Neural progenitor cell (in vitro differentiated cells): ENCODE results near the gene C3orf22. TPM values are rescaled to one million over a fixed set of nuclear protein-coding genes. Genes with fewer than 3 reads are reported as not detected.
A peak's percentile ranks its signal among the peaks of the same experiment; 100 is the strongest.
"Not testable (repeated sequence)": the region's sequence is repeated elsewhere in the genome, so short reads cannot be mapped to it uniquely, and the experiment has no call there.

ENCODE experiments used
- DNase-seq: peaks from one replicate; pipeline ENCODE4 v3.0.0-alpha.2; 2016; ENCODE audit warnings: low spot score
- H2AFZ ChIP-seq: fragments of 200-600 bp; sonication (generic); replicated peaks from 2 replicates; pipeline ENCODE4 v1.6.1; 2016; ENCODE audit warnings: antibody characterized with exemption
- H3F3A ChIP-seq: fragments of 200-600 bp; sonication (generic); 2 replicates; pipeline ENCODE4 v1.6.1; 2016; ENCODE audit warnings: antibody characterized with exemption, low read depth
- H3K27ac ChIP-seq: fragments of 200-600 bp; sonication (generic); 2 replicates; pipeline ENCODE4 v1.5.1; 2016; ENCODE audit warnings: mild to moderate bottlenecking
- H3K27me3 ChIP-seq: fragments of 200-600 bp; sonication (generic); 2 replicates; pipeline ENCODE4 v1.6.1; 2016; ENCODE audit warnings: mild to moderate bottlenecking, moderate library complexity
- H3K36me3 ChIP-seq: fragments of 200-600 bp; sonication (generic); 2 replicates; pipeline ENCODE4 v1.5.1; 2016
- H3K4me1 ChIP-seq: fragments of 200-600 bp; sonication (generic); 2 replicates; pipeline ENCODE4 v1.6.1; 2016; ENCODE audit warnings: mixed run types
- H3K4me2 ChIP-seq: fragments of 200-600 bp; sonication (generic); 2 replicates; pipeline ENCODE4 v1.6.1; 2016
- H3K4me3 ChIP-seq: fragments of 200-600 bp; sonication (generic); 2 replicates; pipeline ENCODE4 v1.5.1; 2016
- H3K79me2 ChIP-seq: fragments of 200-600 bp; sonication (generic); 2 replicates; pipeline ENCODE4 v1.6.1; 2016; ENCODE audit warnings: low read depth
- H3K9ac ChIP-seq: fragments of 200-600 bp; sonication (generic); 2 replicates; pipeline ENCODE4 v1.6.1; 2016
- H3K9me3 ChIP-seq: fragments of 200-600 bp; sonication (generic); 2 replicates; pipeline ENCODE4 v1.5.1; 2016; ENCODE audit warnings: low read depth
- H4K20me1 ChIP-seq: fragments of 200-600 bp; sonication (generic); 2 replicates; pipeline ENCODE4 v1.6.1; 2016; ENCODE audit warnings: low read depth
- H3K27ac Mint-ChIP-seq: 3 replicates; pipeline ENCODE4 v1.8.0; 2021; ENCODE audit warnings: mixed read lengths
- H3K27me3 Mint-ChIP-seq: 2 replicates; pipeline ENCODE4 v1.8.0; 2022; ENCODE audit warnings: low read depth, mild to moderate bottlenecking, inconsistent platforms, moderate library complexity, mixed read lengths; ENCODE audit not compliant: insufficient read depth
- H3K36me3 Mint-ChIP-seq: 3 replicates; pipeline ENCODE4 v1.8.0; 2021; ENCODE audit warnings: mixed read lengths
- H3K4me1 Mint-ChIP-seq: 3 replicates; pipeline ENCODE4 v1.8.0; 2021; ENCODE audit warnings: mixed read lengths
- H3K4me3 Mint-ChIP-seq: 3 replicates; pipeline ENCODE4 v1.8.0; 2021; ENCODE audit warnings: mild to moderate bottlenecking, moderate library complexity, mixed read lengths
- H3K9me3 Mint-ChIP-seq: 3 replicates; pipeline ENCODE4 v1.8.0; 2020; ENCODE audit warnings: mixed read lengths
- EZH2 ChIP-seq: fragments of 200-600 bp; sonication (generic); IDR thresholded peaks from 2 replicates; pipeline ENCODE4 v1.6.1; 2017; ENCODE audit warnings: antibody characterized with exemption, mild to moderate bottlenecking, moderate library complexity
- EZH2phosphoT487 ChIP-seq: fragments of 200-600 bp; sonication (generic); IDR thresholded peaks from 2 replicates; pipeline ENCODE4 v1.6.1; 2017; ENCODE audit warnings: antibody characterized with exemption
- total RNA-seq: library from RNA; depleted of rRNA; stranded (reverse); fragments of >200 nt; gene quantifications from 2 replicates; pipeline ENCODE4 v1.2.3, GENCODE V29; 2015; ENCODE audit warnings: low replicate concordance
- TF ChIP-seq, protein P1 (sequence below): fragments of 200-600 bp; sonication (generic); IDR thresholded peaks from 2 replicates; pipeline ENCODE4 v1.5.1; 2017; ENCODE audit warnings: antibody characterized with exemption, mild to moderate bottlenecking

The C3orf22 gene
- total RNA-seq, 1 donor from 2014 or later, result not detected

DNA sequence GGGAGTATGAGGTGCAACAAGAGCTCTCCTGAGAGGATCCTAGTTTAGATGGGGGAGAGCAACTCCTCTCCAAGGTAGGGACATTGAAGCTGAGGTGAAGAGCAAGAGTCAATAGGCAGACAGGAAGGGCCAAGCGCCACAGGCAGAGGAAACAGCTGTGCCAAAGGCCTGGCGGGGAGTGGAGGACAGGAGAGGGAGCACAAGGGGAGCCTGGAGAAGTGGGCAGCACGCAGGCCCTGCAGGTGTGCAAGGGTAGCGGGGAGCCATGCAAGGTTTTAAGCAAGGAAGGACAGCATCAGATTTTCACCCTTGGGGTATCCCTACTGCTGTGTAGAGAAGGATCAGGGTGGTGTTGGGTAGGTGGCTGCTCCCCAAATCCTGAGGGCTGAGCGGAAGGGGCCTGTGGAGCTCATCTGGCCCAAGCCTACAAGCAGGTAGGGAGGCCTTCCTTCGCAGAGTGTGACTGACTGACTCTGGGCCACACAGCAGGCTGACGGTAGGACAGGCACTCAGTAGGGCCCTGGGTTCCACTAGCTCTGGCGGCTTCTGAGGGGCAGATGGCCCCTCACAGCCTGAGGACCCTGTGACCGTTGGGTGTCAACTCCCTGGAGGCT, 21.5 kb downstream of the C3orf22 start:
- H3K4me3 ChIP-seq, result no peak overlapping the region
- DNase-seq, result no peak
- TF ChIP-seq, protein P1, sequence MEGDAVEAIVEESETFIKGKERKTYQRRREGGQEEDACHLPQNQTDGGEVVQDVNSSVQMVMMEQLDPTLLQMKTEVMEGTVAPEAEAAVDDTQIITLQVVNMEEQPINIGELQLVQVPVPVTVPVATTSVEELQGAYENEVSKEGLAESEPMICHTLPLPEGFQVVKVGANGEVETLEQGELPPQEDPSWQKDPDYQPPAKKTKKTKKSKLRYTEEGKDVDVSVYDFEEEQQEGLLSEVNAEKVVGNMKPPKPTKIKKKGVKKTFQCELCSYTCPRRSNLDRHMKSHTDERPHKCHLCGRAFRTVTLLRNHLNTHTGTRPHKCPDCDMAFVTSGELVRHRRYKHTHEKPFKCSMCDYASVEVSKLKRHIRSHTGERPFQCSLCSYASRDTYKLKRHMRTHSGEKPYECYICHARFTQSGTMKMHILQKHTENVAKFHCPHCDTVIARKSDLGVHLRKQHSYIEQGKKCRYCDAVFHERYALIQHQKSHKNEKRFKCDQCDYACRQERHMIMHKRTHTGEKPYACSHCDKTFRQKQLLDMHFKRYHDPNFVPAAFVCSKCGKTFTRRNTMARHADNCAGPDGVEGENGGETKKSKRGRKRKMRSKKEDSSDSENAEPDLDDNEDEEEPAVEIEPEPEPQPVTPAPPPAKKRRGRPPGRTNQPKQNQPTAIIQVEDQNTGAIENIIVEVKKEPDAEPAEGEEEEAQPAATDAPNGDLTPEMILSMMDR, result no peak
- TF ChIP-seq EZH2phosphoT487, result no peak
- no peak for TF ChIP-seq EZH2
- no peak overlapping the region for H2AFZ ChIP-seq
- no peaks in the 10 kb centered on the region for H4K20me1 ChIP-seq
- Mint-ChIP-seq H3K27me3 (peaks cover 11% of the 10 kb centered on the region), H3K36me3 (no peaks in the 10 kb centered on the region), H3K27ac (no peak overlapping the region), H3K4me1 (peaks cover 4% of the 10 kb centered on the region), H3K9me3 (peaks cover 2% of the 10 kb centered on the region), H3K4me3 (peak overlapping the region; percentile 26)
- H3K4me1 ChIP-seq, result no peaks in the 10 kb centered on the region
- H3F3A ChIP-seq, result no peaks in the 10 kb centered on the region
- H3K4me2 ChIP-seq, result no peak overlapping the region
- H3K27me3 ChIP-seq, result peaks cover 23% of the 10 kb centered on the region
- H3K9ac ChIP-seq, result no peak overlapping the region
- H3K9me3 ChIP-seq, result no peaks in the 10 kb centered on the region
- H3K36me3 ChIP-seq, result no peaks in the 10 kb centered on the region
- no peak overlapping the region for H3K27ac ChIP-seq
- no peaks in the 10 kb centered on the region for H3K79me2 ChIP-seq

DNA sequence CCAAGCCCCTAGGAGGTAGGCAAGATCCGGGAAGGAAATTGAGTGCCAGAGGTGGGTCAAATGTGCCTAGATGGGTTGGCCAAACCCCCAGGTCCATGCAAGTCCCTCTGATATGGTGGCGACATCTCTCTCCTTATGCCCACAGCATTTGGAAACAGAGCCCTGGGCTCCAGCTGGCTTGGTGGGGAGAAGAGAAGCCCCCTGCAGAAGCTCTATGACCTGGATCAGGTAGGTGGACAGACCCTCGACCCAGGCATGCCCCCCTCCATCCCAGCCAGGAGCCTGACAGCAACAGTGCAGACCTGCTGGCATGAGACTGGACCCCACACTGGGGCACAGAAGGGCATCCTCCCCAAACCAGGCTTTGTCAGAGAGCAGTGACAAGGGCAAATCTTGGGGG, 22.6 kb downstream of the C3orf22 start:
- Mint-ChIP-seq H3K4me3 (no peak overlapping the region), H3K4me1 (peaks cover 4% of the 10 kb centered on the region), H3K27ac (no peak overlapping the region), H3K27me3 (peaks cover 11% of the 10 kb centered on the region), H3K9me3 (no peaks in the 10 kb centered on the region), H3K36me3 (no peaks in the 10 kb centered on the region)
- TF ChIP-seq EZH2 (no peak), EZH2phosphoT487 (no peak)
- TF ChIP-seq, protein P1, result no peak
- no peak overlapping the region for H2AFZ ChIP-seq
- no peak for DNase-seq
- no peaks in the 10 kb centered on the region for H3F3A ChIP-seq
- no peak overlapping the region for H3K4me3 ChIP-seq
- H3K79me2 ChIP-seq, result no peaks in the 10 kb centered on the region
- peaks cover 23% of the 10 kb centered on the region for H3K27me3 ChIP-seq
- H3K36me3 ChIP-seq, result no peaks in the 10 kb centered on the region
- no peaks in the 10 kb centered on the region for H4K20me1 ChIP-seq
- H3K9me3 ChIP-seq, result no peaks in the 10 kb centered on the region
- no peak overlapping the region for H3K27ac ChIP-seq
- H3K9ac ChIP-seq, result no peak overlapping the region
- no peaks in the 10 kb centered on the region for H3K4me1 ChIP-seq
- H3K4me2 ChIP-seq, result no peak overlapping the region

DNA sequence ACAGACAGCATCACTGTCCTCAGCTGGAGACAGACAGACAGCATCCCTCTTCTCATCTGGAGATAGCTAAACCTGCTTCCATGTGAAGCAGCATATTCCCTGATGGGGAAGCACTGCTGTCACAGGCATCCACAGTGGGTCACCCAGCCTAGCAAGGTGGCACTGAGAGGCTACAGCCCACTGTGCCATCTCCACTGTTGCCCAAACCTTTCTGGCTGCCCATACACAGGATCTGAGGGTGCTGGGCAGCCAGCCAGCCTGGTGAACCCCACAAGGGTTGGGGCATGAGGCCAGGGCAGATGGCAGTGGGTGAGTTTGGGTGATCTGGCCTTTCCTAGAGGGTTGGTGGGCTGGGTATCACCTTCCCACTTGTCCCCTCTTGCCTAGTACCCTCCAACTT, 23.1 kb downstream of the C3orf22 start:
- Histone ChIP-seq H3K79me2 (no peaks in the 10 kb centered on the region), H2AFZ (no peak overlapping the region), H3K4me2 (no peak overlapping the region), H3K9ac (no peak overlapping the region), H3K27ac (no peak overlapping the region), H3F3A (no peaks in the 10 kb centered on the region), H3K4me3 (no peak overlapping the region), H3K27me3 (peaks cover 23% of the 10 kb centered on the region), H3K4me1 (no peaks in the 10 kb centered on the region), H4K20me1 (no peaks in the 10 kb centered on the region), H3K36me3 (no peaks in the 10 kb centered on the region), H3K9me3 (no peaks in the 10 kb centered on the region)
- no peak for TF ChIP-seq EZH2
- peaks cover 11% of the 10 kb centered on the region for H3K27me3 Mint-ChIP-seq
- peak overlapping the region; percentile 34 for H3K4me3 Mint-ChIP-seq
- H3K4me1 Mint-ChIP-seq, result peaks cover 4% of the 10 kb centered on the region
- H3K27ac Mint-ChIP-seq, result no peak overlapping the region
- no peaks in the 10 kb centered on the region for H3K9me3 Mint-ChIP-seq
- no peaks in the 10 kb centered on the region for H3K36me3 Mint-ChIP-seq
- DNase-seq, result no peak

DNA sequence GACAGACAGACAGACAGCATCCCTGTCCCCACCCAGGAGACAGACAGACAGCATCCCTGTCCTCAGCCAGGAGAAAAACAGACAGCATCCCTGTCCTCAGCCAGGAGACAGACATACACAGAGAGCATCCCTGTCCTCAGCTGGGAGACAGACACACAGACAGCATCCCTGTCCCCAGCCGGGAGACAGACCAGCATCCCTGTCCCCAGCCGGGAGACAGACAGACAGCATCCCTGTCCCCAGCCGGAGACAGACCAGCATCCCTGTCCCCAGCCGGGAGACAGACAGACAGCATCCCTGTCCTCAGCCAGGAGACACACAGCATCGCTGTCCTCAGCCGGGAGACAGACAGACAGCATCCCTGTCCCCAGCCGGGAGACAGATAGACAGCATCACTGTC, 24.0 kb downstream of the C3orf22 start:
- not testable (repeated sequence) for H3K27ac Mint-ChIP-seq, H3F3A ChIP-seq, H2AFZ ChIP-seq, DNase-seq, H3K79me2 ChIP-seq, H3K36me3 Mint-ChIP-seq, H3K36me3 ChIP-seq, H3K4me1 ChIP-seq, H4K20me1 ChIP-seq, H3K27ac ChIP-seq, H3K4me1 Mint-ChIP-seq, H3K4me3 ChIP-seq, H3K4me3 Mint-ChIP-seq, H3K9ac ChIP-seq, H3K9me3 Mint-ChIP-seq, H3K4me2 ChIP-seq, H3K9me3 ChIP-seq
- H3K27me3 Mint-ChIP-seq, result peaks cover 11% of the 10 kb centered on the region
- peaks cover 23% of the 10 kb centered on the region for H3K27me3 ChIP-seq
